ENCODE measurements around the gene STAM. TPM values are rescaled to one million over a fixed set of nuclear protein-coding genes. Genes with fewer than 3 reads are reported as not detected.

Gene STAM
- total RNA-seq, 1 donor, result 45.6 TPM

DNA sequence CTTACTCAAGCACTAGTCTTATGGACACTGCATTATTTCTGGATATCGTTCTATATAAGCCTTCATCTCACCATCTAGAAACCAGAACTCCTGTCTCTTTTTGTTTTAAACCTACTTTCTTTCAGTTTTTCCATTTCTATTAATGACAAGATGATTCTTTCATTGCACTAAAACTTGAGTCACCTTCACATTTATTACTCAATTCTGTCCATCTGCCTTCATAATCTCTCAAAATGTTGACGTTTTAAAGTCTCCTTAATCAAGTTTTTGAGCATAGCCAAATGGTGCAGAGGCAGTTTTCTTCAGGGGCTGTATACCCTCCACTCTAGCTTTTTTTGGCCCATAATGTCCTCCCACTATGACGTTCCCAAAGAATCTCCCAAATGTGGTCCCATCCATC lies 17.6 kb downstream of the STAM start:
- Histone ChIP-seq H3K79me2 (ENCODE audit: insufficient read depth, low read length) (peaks cover 79% of the 10 kb centered on the region), H3K4me1 (ENCODE audit: insufficient read depth, low read length) (peaks cover 19% of the 10 kb centered on the region), H3K36me3 (ENCODE audit: insufficient read depth, low read length) (peaks cover 4% of the 10 kb centered on the region), H3K27ac (ENCODE audit: low read depth, low read length) (no peak overlapping the region), H2AFZ (ENCODE audit: low read length) (no peak overlapping the region), H4K20me1 (ENCODE audit: insufficient read depth, low read length) (no peaks in the 10 kb centered on the region), H3K4me3 (ENCODE audit: insufficient read depth, low read length) (no peak overlapping the region), H3K9me3 (ENCODE audit: low read depth, low read length) (no peaks in the 10 kb centered on the region), H3K4me2 (ENCODE audit: insufficient read depth, low read length) (no peak overlapping the region), H3K27me3 (ENCODE audit: insufficient read depth, low read length) (no peaks in the 10 kb centered on the region)
- TF ChIP-seq, protein P1, sequence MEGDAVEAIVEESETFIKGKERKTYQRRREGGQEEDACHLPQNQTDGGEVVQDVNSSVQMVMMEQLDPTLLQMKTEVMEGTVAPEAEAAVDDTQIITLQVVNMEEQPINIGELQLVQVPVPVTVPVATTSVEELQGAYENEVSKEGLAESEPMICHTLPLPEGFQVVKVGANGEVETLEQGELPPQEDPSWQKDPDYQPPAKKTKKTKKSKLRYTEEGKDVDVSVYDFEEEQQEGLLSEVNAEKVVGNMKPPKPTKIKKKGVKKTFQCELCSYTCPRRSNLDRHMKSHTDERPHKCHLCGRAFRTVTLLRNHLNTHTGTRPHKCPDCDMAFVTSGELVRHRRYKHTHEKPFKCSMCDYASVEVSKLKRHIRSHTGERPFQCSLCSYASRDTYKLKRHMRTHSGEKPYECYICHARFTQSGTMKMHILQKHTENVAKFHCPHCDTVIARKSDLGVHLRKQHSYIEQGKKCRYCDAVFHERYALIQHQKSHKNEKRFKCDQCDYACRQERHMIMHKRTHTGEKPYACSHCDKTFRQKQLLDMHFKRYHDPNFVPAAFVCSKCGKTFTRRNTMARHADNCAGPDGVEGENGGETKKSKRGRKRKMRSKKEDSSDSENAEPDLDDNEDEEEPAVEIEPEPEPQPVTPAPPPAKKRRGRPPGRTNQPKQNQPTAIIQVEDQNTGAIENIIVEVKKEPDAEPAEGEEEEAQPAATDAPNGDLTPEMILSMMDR (IDR thresholded peaks at IDR 0.05; ENCODE audit: extremely low read depth, low read depth, low read length), result no peak
- no peak for DNase-seq (ENCODE audit: insufficient read length, low spot score, missing footprints)

DNA sequence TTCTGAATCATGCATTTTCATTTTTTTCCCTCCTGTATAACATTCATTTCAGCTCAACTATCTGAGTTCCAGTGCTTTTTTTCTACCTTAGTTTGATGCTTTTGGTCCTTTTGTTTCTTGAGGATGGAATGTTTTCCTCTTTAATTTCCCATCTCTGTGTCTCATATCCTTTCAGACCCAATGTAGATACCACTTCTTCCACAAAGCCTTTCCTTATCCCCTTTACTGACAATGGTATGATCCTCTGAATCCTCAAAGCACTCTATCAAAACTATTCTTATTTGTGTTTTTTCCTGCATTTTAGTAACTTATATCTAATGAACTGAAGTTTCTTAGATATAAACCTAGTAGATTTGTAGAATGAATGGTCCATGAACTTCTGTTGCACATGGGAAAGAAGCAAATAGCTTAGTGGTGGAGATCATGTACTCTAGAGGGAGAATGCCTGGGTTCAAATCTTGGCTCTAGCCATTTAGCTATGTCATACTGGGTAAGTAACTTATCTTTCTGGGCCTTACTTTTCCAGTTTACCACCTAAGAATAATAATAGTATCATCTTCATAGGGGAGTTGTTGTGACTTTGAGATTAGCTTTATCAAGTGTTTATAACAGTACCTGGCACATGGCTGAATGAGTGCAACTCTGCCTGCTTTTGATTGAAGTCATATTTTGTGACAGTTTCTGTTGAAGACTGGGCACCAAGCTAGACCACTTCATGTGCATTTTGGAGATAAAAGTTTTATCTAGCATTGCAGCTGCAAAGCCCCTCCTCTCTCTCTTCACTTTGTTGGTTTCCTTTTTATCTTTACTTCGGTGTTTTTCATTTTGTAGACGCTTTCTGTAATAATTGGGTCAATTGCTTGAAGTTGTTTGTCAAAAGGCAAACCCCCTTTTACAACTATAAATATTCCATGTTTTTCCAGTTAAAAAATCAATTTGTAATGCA lies 18.5 kb downstream of the STAM start:
- Histone ChIP-seq H3K27me3 (ENCODE audit: insufficient read depth, low read length) (no peaks in the 10 kb centered on the region), H3K4me3 (ENCODE audit: insufficient read depth, low read length) (no peak overlapping the region), H3K36me3 (ENCODE audit: insufficient read depth, low read length) (peaks cover 4% of the 10 kb centered on the region), H3K27ac (ENCODE audit: low read depth, low read length) (no peak overlapping the region), H2AFZ (ENCODE audit: low read length) (no peak overlapping the region), H3K4me2 (ENCODE audit: insufficient read depth, low read length) (no peak overlapping the region), H3K4me1 (ENCODE audit: insufficient read depth, low read length) (peaks cover 19% of the 10 kb centered on the region), H4K20me1 (ENCODE audit: insufficient read depth, low read length) (no peaks in the 10 kb centered on the region), H3K9me3 (ENCODE audit: low read depth, low read length) (no peaks in the 10 kb centered on the region), H3K79me2 (ENCODE audit: insufficient read depth, low read length) (peaks cover 79% of the 10 kb centered on the region)
- no peak for DNase-seq (ENCODE audit: insufficient read length, low spot score, missing footprints)
- TF ChIP-seq, protein P1 (IDR thresholded peaks at IDR 0.05; ENCODE audit: extremely low read depth, low read depth, low read length), result no peak

DNA sequence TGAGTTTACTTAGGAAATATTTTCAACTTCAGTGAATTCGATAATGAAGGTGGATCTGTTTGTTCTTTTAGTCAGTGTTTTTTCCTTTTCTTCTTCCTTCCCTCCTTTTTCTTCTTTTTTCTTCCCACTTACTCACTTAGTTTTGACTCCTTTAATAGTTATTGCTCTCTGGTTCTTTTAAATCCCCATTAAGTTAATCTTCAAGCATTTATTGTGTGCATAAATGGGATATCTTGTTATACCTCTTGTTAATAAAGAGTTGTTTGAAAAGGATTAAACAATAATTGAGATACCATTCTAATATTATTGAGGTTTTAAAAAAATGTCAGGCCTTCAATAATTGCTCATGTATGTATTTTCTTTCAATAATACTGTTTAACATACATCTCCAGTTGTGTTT lies 19.5 kb downstream of the STAM start:
- Histone ChIP-seq H3K27me3 (ENCODE audit: insufficient read depth, low read length) (no peaks in the 10 kb centered on the region), H2AFZ (ENCODE audit: low read length) (no peak overlapping the region), H3K9me3 (ENCODE audit: low read depth, low read length) (no peaks in the 10 kb centered on the region), H4K20me1 (ENCODE audit: insufficient read depth, low read length) (no peaks in the 10 kb centered on the region), H3K27ac (ENCODE audit: low read depth, low read length) (no peak overlapping the region), H3K4me1 (ENCODE audit: insufficient read depth, low read length) (peaks cover 19% of the 10 kb centered on the region), H3K36me3 (ENCODE audit: insufficient read depth, low read length) (peaks cover 4% of the 10 kb centered on the region), H3K79me2 (ENCODE audit: insufficient read depth, low read length) (peaks cover 79% of the 10 kb centered on the region), H3K4me2 (ENCODE audit: insufficient read depth, low read length) (no peak overlapping the region), H3K4me3 (ENCODE audit: insufficient read depth, low read length) (no peak overlapping the region)
- TF ChIP-seq, protein P1 (IDR thresholded peaks at IDR 0.05; ENCODE audit: extremely low read depth, low read depth, low read length), result no peak
- no peak for DNase-seq (ENCODE audit: insufficient read length, low spot score, missing footprints)

DNA sequence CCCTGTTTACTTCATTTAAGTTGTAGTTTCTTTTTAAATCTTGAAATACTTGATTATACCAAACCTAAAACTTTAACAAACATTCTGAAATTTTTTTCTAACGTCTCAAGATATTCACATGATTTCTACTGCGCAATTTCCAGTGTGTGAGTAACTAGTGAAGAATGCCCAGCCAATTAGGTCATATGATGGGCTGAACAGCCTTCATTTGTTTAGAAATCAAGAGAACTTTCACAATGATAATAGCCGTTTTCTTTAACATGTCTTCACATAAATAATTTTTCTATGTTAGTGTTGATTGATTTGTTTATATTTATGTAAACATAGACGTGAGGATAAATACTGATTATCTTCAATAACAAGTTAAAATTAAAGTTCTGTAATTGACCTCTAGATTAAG lies 21.8 kb downstream of the STAM start:
- no peaks in the 10 kb centered on the region for H3K9me3 ChIP-seq (ENCODE audit: low read depth, low read length)
- peak overlapping the region; percentile 93 for H3K27ac ChIP-seq (ENCODE audit: low read depth, low read length)
- H3K27me3 ChIP-seq (ENCODE audit: insufficient read depth, low read length), result no peaks in the 10 kb centered on the region
- H2AFZ ChIP-seq (ENCODE audit: low read length), result no peak overlapping the region
- peaks cover 15% of the 10 kb centered on the region for H3K4me1 ChIP-seq (ENCODE audit: insufficient read depth, low read length)
- H3K79me2 ChIP-seq (ENCODE audit: insufficient read depth, low read length), result peaks cover 83% of the 10 kb centered on the region
- H3K4me2 ChIP-seq (ENCODE audit: insufficient read depth, low read length), result peak overlapping the region; percentile 63
- peak; percentile 69 for DNase-seq (ENCODE audit: insufficient read length, low spot score, missing footprints)
- TF ChIP-seq, protein P1 (IDR thresholded peaks at IDR 0.05; ENCODE audit: extremely low read depth, low read depth, low read length), result no peak
- peak overlapping the region; percentile 3 for H3K4me3 ChIP-seq (ENCODE audit: insufficient read depth, low read length)
- no peaks in the 10 kb centered on the region for H4K20me1 ChIP-seq (ENCODE audit: insufficient read depth, low read length)
- H3K36me3 ChIP-seq (ENCODE audit: insufficient read depth, low read length), result peaks cover 4% of the 10 kb centered on the region

Data from osteoblast (primary cell).